ENCODE results near the gene WIPF2. TPM values are rescaled to one million over a fixed set of nuclear protein-coding genes. Genes with fewer than 3 reads are reported as not detected.
"Not testable (repeated sequence)": the region's sequence is repeated elsewhere in the genome, so short reads cannot be mapped to it uniquely, and the experiment has no call there.

The WIPF2 gene
- total RNA-seq, 3 donors from 2014 or later, result 21.3 to 24.6 (median 22.1) TPM

DNA sequence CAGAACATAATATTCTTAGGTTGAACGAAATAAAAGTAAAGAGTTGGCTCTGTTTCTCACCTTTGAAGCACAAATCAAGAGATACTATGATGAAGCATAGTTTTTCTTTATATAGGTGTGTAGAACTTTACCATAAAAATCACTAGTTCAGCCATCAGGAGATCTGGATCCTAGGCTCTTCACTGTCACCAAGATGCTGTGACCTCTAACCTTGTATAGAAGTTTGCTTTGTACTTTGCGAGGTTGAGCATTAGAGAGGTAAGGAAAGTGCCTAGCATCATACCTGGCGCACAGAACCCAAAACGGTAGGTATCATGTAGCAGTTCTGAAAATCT lies 68.0 kb downstream of the WIPF2 start:
- Mint-ChIP-seq H3K36me3 (ENCODE audit: insufficient read depth) (peaks cover 10% of the 10 kb centered on the region), H3K9me3 (no peaks in the 10 kb centered on the region), H3K4me1 (ENCODE audit: low read depth) (peaks cover 46% of the 10 kb centered on the region), H3K27me3 (ENCODE audit: low read depth) (no peaks in the 10 kb centered on the region), H3K4me3 (no peak overlapping the region)
- ATAC-seq (no peak), DNase-seq (no peak)

DNA sequence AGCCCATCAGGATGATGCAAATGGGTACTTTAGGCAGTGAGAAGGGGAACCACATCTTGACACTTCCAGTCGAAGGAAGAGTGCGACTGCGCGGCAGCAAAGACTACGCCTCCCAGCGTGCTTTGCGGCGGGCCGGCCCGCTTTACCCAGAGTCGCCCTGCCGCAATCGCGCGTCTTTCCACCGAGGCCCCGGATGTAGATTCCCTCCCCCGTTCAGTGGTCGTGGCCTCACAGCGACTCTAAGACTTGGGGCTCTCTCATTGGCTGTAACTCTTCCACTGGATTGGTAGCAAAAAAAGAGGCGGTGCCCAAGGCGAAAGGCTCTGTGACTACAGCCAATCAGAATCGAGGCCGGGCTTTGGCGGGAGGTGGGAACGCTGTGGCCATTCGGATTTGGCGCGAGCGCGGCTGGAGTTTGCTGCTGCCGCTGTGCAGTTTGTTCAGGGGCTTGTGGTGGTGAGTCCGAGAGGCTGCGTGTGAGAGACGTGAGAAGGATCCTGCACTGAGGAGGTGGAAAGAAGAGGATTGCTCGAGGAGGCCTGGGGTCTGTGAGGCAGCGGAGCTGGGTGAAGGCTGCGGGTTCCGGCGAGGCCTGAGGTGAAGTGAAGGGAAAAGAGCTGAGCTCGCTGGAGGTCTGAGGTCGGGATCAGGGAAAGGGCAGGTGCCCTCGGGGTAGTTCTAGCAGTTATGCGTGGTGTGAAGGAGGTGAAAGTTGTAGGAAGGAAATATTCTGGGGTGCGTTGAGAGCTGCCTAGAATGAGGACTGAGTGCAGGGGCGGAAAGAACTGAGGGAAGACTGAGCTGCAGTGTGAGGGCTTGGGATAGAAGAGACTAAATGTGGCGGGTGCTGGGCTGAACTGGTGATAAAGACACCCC lies 68.6 kb downstream of the WIPF2 start, which contains the start of gene CDC6:
Gene CDC6, plus strand, starts transcription at position 386 of the 876 bp plus-strand sequence. CDS start 1,542 bp downstream, outside the sequence.
- Mint-ChIP-seq H3K4me3 (peak within 1 kb of the TSS; percentile 100), H3K36me3 (ENCODE audit: insufficient read depth) (peaks cover 6% of the 10 kb centered on the region), H3K27me3 (ENCODE audit: low read depth) (no peaks in the 10 kb centered on the region), H3K9me3 (no peaks in the 10 kb centered on the region), H3K4me1 (ENCODE audit: low read depth) (peaks cover 41% of the 10 kb centered on the region)
- peak; percentile 97 for DNase-seq
- peak; percentile 87 for ATAC-seq

DNA sequence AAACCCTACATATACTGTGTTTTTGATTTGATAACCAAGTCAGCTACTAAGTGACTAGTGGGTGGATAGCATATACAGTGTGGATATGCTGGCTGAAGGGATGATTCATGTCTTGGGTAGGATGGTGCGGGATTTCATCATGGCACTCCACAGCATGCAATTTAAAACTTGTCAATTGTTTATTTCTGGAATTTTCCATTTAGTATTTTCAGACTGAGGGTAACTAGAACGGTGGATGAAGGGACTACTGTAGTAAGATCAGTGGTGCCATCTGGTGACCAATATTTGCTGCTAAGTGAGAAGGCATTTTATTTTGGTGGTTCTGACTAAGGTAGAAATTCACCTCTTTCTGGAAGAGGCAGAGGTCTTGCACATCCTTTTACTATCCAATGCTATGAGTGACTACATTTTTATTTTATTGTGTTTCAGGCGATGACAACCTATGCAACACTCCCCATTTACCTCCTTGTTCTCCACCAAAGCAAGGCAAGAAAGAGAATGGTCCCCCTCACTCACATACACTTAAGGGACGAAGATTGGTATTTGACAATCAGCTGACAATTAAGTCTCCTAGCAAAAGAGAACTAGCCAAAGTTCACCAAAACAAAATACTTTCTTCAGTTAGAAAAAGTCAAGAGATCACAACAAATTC lies 71.7 kb downstream of the WIPF2 start:
- DNase-seq (no peak), ATAC-seq (no peak)
- no peak overlapping the region for H3K4me3 Mint-ChIP-seq
- H3K36me3 Mint-ChIP-seq (ENCODE audit: insufficient read depth), result peaks cover 9% of the 10 kb centered on the region
- H3K9me3 Mint-ChIP-seq, result no peaks in the 10 kb centered on the region
- H3K27me3 Mint-ChIP-seq (ENCODE audit: low read depth), result no peaks in the 10 kb centered on the region
- H3K4me1 Mint-ChIP-seq (ENCODE audit: low read depth), result peaks cover 29% of the 10 kb centered on the region

DNA sequence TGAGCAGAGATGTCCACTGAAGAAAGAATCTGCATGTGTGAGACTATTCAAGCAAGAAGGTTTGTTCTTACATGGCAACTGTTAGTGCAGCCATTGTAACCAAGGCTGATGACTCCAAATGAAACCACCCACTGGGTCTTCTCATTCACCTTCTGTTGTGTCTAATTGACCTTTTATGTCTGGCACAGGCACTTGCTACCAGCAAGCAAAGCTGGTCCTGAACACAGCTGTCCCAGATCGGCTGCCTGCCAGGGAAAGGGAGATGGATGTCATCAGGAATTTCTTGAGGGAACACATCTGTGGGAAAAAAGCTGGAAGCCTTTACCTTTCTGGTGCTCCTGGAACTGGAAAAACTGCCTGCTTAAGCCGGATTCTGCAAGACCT lies 72.2 kb downstream of the WIPF2 start:
- H3K27me3 Mint-ChIP-seq (ENCODE audit: low read depth), result no peaks in the 10 kb centered on the region
- H3K4me3 Mint-ChIP-seq, result no peak overlapping the region
- H3K4me1 Mint-ChIP-seq (ENCODE audit: low read depth), result peaks cover 31% of the 10 kb centered on the region
- peaks cover 11% of the 10 kb centered on the region for H3K36me3 Mint-ChIP-seq (ENCODE audit: insufficient read depth)
- H3K9me3 Mint-ChIP-seq, result no peaks in the 10 kb centered on the region
- DNase-seq (no peak), ATAC-seq (no peak)

DNA sequence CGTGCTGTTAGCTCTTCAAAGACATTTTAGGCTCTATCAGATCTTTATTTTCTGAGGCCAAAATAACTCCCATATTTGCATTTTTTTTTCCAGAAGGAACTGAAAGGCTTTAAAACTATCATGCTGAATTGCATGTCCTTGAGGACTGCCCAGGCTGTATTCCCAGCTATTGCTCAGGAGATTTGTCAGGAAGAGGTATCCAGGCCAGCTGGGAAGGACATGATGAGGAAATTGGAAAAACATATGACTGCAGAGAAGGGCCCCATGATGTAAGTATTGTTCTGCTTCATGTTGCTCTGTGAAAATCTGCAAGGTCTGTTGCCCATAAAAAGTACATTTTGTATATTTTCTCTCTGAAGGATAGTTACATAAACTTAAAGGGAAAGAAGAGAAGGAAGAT lies 74.3 kb downstream of the WIPF2 start:
- Mint-ChIP-seq H3K4me1 (ENCODE audit: low read depth) (peaks cover 16% of the 10 kb centered on the region), H3K9me3 (no peaks in the 10 kb centered on the region), H3K4me3 (no peak overlapping the region), H3K36me3 (ENCODE audit: insufficient read depth) (peaks cover 11% of the 10 kb centered on the region), H3K27me3 (ENCODE audit: low read depth) (no peaks in the 10 kb centered on the region)
- ATAC-seq, result no peak
- DNase-seq, result no peak

DNA sequence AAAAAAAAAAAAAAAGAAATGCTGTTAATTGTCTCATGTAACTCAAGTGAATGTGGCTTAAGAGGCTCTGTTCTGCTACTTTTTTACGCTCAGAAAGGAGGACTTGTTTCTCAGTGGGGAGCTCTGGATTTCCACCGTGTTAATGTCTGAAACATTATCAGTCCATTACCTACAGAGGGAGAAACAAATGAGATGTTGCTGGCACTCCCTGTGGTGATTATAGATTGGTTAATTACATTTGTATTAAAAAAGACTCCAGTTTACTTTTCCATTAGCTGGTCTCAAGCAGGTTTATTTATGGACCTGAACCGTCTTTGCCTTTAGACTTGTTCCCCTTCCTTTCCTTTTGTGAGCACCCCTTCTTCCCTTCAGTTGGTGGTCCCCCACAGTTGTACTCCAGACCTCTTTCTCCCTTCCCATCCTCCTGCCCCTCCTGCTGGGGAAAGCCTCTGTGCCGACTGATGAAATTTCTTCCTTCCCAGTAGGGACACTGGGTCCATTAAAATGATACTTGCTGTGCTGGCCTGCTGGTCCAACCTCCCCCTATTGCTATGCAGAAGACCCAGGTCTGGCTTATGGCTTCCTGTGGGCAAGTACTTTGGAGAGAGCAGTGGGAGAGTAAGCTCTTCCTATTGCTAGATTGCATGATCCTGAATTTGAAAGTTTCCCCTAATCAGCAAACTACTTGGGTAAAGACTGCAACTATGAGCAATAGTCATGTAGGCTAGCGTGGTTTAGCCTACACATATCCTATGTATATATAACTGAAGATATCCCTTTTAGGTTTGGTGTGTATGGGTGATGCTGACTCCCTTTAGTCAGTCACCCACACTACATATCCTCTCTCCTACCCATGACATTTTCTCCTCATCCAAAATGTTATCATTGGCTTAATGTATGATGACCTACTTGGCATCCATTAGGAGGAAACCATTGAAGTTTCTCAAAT lies 76.7 kb downstream of the WIPF2 start:
- peak; percentile 83 to 90 for ATAC-seq
- DNase-seq, result no peak
- no peak overlapping the region for H3K4me3 Mint-ChIP-seq

DNA sequence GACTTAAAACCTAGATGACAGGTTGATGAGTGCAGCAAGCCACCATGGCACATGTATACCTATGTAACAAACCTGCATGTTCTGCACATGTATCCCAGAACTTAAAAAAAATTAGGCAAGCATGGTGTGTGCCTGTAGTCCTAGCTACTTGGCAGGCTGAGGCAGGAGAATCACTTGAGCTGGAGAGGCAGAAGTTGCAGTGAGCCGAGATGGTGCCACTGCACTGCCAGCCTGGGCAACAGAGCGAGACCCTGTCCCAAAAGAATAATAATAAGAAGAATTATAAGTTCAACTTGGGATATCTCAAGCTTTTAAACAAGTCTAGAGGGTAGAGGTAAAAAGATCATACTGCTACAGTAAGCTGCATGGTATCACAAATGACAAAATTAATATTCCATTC lies 78.4 kb downstream of the WIPF2 start:
- Mint-ChIP-seq H3K27me3 (ENCODE audit: low read depth) (no peaks in the 10 kb centered on the region), H3K4me1 (ENCODE audit: low read depth) (peaks cover 5% of the 10 kb centered on the region), H3K4me3 (no peak overlapping the region), H3K36me3 (ENCODE audit: insufficient read depth) (peaks cover 7% of the 10 kb centered on the region), H3K9me3 (no peaks in the 10 kb centered on the region)
- ATAC-seq (no peak), DNase-seq (no peak)

More for the DNA sequence above, 76.7 kb downstream of the WIPF2 start:
- Mint-ChIP-seq H3K4me1 (ENCODE audit: low read depth) (peaks cover 8% of the 10 kb centered on the region), H3K36me3 (ENCODE audit: insufficient read depth) (peaks cover 10% of the 10 kb centered on the region), H3K27me3 (ENCODE audit: low read depth) (no peaks in the 10 kb centered on the region), H3K9me3 (no peaks in the 10 kb centered on the region)

DNA sequence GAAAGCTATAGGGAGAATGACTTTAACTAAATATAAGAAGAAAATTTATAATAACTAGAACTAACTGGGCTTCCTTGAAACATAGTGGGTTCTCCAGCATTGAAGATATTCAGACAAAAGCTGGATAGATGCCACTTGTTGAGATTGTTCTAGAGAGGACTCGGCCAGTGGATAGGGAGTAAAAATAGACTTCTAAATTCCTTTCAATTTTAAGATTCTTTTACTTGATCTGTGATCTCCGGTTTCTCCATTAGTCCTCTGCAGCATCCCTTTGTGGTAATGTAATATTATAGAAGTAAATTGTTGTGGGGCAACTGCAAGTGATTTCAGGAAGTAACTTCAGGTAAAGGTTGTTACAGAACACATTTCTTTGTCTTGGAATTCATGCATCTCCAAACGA lies 79.6 kb downstream of the WIPF2 start:
- DNase-seq (no peak), ATAC-seq (no peak)
- Mint-ChIP-seq H3K27me3 (ENCODE audit: low read depth) (no peaks in the 10 kb centered on the region), H3K36me3 (ENCODE audit: insufficient read depth) (peaks cover 7% of the 10 kb centered on the region), H3K9me3 (no peaks in the 10 kb centered on the region), H3K4me1 (ENCODE audit: low read depth) (peaks cover 12% of the 10 kb centered on the region), H3K4me3 (no peak overlapping the region)

DNA sequence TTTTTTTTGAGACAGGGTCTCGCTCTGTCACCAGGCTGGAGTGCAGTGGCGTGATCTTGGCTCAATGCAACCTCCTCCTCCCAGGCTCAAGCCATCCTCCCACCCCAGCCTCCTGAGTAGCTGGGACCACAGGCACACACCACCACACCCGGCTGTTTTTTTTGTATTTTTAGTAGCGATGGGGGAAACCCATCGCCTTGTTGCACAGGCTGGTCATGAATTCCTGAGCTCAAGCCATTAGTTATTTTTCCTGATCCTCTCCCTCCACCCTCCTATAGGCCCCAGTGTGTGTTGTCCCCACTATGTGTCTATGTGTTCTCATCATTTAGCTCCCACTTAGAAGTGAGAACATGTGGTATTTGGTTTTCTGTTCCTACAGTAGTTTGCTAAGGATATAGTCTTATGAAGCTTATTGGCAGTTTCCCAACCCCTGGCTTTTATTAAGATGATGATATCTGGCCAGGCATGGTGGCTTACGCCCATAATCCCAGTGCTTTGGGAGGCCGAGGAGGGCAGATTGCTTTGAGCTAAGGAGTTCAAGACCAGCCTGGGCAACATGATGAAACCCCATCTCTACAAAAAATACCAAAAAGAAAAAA lies 80.2 kb downstream of the WIPF2 start:
- not testable (repeated sequence) for H3K36me3 Mint-ChIP-seq (ENCODE audit: insufficient read depth); H3K27me3 Mint-ChIP-seq (ENCODE audit: low read depth); ATAC-seq; H3K9me3 Mint-ChIP-seq; DNase-seq; H3K4me3 Mint-ChIP-seq
- peaks cover 17% of the 10 kb centered on the region for H3K4me1 Mint-ChIP-seq (ENCODE audit: low read depth)

DNA sequence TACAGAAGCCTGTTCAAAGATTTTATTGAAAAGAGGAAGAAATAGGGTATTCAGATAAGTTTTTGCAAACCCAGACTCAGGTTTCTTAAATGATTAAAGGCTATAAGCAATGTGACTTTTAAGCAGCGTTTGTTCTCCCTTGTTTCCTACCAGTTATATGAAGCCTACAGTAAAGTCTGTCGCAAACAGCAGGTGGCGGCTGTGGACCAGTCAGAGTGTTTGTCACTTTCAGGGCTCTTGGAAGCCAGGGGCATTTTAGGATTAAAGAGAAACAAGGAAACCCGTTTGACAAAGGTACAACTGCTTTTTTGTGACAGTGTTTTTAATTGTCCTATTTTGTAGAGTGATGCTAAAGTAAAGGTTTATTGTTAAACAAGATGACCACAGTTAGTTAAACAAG lies 82.2 kb downstream of the WIPF2 start:
- Mint-ChIP-seq H3K4me3 (no peak overlapping the region), H3K9me3 (no peaks in the 10 kb centered on the region), H3K36me3 (ENCODE audit: insufficient read depth) (peaks cover 2% of the 10 kb centered on the region), H3K4me1 (ENCODE audit: low read depth) (peaks cover 13% of the 10 kb centered on the region), H3K27me3 (ENCODE audit: low read depth) (no peaks in the 10 kb centered on the region)
- DNase-seq, result no peak
- no peak for ATAC-seq

DNA sequence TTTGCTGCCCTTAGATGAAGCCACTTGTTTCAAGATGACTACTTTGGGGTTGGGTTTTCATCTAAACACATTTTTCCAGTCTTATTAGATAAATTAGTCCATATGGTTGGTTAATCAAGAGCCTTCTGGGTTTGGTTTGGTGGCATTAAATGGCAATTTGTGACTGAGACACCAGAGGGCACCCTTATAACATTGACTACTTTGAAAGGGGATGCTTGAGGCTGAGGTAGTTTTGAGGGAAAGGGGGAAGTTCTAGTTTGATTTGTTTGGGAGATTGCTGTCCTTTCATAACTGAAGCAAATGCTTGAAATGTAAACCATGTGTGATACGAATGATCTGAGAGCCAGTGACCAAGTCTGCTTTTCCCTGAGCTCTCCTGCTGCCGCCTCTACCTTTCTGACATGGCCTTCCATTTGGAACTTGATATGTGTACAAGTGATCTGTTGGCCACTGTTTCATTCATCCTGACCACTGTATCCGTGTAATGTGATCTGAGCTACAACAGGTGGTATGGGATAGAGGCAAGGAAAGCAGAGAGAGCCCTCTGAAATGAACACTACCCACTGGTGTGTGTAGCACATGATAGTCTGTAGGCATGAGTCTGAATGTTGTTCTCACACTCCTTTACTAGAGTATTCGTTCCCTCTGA lies 84.0 kb downstream of the WIPF2 start:
- ATAC-seq (peak; percentile 40 to 46), DNase-seq (peak; percentile 52)
- Mint-ChIP-seq H3K9me3 (no peaks in the 10 kb centered on the region), H3K4me3 (no peak overlapping the region), H3K36me3 (ENCODE audit: insufficient read depth) (peaks cover 2% of the 10 kb centered on the region), H3K27me3 (ENCODE audit: low read depth) (no peaks in the 10 kb centered on the region), H3K4me1 (ENCODE audit: low read depth) (peaks cover 13% of the 10 kb centered on the region)

DNA sequence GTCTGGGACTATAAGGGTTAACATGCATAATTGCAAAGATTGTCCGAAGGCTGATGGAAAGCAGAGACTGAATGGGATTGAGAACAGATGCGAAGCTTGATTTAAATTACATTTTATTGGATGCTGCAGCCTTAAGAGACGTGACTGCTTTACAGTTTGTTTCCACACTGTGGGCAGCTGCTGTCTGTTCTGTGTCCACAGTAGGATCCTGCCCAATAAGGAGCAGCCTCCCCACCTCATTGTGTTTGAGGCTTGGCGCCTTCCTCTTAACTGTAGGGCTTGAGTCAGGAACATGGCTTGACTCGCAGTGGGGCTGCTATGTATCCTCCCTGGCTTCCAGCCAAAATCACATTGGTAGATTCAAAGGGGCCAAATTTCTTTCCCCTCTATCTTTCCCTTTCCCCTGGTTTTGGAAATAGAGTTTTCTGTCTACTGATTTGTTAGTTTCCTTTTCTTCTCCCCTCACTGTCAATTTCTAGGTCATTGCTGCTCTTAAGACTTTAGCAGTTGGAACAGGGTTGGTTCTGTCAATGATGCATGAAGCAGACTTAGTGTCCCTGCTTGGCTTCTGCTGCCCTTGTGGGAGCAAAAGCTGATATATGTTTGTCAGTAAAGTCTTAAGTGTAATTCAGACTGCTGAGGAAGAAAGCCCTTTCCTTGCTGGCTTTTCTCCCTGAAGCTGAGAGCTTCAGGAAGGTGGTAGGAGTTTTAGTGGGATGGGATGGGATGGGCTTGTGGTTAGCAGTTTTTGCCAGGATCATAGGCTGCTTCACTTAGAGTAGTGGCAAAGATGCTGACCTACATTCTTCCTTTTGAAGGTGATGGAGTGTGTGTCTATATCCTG lies 84.8 kb downstream of the WIPF2 start:
- Mint-ChIP-seq H3K4me1 (ENCODE audit: low read depth) (peaks cover 13% of the 10 kb centered on the region), H3K4me3 (no peak overlapping the region), H3K36me3 (ENCODE audit: insufficient read depth) (peaks cover 2% of the 10 kb centered on the region), H3K27me3 (ENCODE audit: low read depth) (no peaks in the 10 kb centered on the region), H3K9me3 (no peaks in the 10 kb centered on the region)
- DNase-seq (no peak), ATAC-seq (no peak)

DNA sequence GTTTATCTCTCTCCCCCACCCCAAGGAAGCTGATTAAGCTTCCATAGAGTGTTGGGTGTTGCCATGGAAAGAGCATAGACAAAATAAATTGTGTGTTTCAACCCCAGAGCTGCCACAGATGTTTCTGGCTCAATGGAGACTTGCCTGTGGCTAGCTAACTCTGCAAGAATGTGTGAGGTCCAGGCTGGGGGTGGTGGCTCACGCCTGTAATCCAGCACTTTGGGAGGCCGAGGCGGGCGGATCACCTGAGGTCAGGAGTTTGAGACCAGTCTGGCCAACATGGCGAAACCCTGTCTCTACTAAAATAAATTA lies 85.4 kb downstream of the WIPF2 start:
- peaks cover 13% of the 10 kb centered on the region for H3K4me1 Mint-ChIP-seq (ENCODE audit: low read depth)
- H3K27me3 Mint-ChIP-seq (ENCODE audit: low read depth), result not testable (repeated sequence)

More for the DNA sequence above, 85.4 kb downstream of the WIPF2 start:
- DNase-seq; H3K36me3 Mint-ChIP-seq (ENCODE audit: insufficient read depth); H3K4me3 Mint-ChIP-seq; ATAC-seq; H3K9me3 Mint-ChIP-seq: not testable (repeated sequence)
